Measurements from ENCODE around the gene CDH8.
"Not testable (repeated sequence)": the region's sequence is repeated elsewhere in the genome, so short reads cannot be mapped to it uniquely, and the experiment has no call there.

The CDH8 gene

DNA sequence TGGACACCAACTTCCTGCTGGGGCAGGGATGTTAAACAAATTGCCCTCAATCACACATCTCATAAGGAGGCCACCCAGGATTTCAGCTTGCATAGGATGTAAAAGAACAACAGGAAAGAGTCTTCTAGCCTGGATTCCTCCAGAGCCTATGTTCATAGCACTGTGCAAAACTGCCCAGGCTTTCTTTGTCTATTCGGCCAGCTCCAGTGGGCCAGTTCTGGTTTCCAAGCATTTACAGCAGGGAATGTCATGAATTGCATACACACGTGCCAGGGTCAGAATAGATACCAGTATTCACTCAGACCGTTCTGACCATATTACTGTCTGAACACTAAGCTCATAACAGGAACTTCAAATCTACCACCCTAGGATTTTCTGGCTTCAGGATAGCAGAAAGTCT is 273.2 kb downstream of the CDH8 start:
- no peak for DNase-seq

DNA sequence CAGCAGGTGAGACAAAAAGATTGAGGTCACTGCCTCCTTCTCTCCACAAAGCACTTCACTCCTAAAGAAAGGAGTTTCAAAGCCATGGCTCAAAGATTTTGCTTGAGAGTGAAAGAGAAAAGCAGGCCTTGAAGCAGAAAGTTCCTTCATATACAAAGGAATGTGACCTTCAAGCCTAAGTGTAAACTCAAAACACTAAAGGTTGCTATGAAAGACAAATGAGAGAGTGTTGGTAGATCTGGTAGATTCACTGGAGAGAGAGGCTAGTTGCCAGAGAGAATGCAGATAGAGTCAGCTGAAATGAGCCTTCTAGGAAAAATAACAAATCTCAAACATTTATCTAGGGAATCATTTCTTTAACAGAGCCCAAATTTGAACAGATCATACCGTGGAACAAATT is 305.2 kb downstream of the CDH8 start:
- DNase-seq = no peak

DNA sequence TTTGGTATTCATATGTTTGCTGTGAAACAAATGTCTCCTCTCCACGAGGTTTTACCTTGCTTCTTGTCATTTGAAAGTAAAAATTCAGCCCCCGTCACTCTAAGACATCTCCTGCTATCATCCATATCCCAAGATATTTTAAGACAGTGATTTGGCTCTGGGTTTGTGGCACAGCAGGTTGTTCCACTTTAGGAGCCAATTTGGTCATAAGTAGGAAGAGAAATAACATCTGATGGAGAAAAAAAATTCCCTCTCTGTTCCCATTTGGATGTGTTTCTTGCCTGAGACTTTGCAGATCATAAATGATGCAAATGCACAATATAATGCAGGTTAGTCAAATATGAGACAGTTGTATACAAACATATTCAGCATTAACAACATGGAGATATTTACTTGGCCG is 309.5 kb downstream of the CDH8 start:
- no peak for DNase-seq

DNA sequence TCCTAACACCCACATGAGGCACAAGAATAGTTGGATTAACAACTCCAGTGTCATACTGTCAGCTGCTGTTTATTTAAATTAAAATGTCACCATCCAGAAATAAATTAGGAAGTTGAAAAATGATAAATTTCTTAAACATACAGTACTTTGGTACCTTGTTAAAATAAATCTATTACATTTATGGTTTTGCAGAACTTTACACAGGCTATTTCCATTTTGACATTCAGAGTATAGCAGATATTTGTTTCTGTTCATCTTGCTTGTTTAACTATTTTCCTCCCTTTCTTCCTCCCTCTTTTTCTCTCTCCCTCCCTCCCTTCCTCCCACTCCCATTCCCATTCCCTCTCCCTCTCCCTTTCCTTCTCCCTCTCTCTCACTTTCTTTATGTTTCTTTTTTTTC is 310.1 kb downstream of the CDH8 start:
- no peak for DNase-seq

DNA sequence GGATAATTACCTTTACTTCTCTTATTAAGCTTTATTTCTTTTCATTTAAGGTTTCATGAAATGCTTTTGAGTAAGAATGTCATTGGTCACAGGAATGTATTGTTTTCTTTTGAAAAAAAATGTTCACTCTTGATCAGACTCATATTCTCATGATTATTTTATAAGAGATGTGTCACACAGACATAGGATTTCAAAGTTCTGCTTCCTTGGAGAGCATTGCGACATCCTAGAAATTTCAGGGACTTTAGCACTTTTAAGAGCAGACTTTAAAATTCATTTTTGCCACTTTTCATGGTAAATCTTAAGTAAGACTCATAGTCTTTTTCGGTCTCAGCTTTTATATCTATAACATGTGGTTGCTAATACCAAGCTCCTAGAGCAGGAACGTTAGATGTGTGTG is 314.7 kb downstream of the CDH8 start:
- no peak for DNase-seq

DNA sequence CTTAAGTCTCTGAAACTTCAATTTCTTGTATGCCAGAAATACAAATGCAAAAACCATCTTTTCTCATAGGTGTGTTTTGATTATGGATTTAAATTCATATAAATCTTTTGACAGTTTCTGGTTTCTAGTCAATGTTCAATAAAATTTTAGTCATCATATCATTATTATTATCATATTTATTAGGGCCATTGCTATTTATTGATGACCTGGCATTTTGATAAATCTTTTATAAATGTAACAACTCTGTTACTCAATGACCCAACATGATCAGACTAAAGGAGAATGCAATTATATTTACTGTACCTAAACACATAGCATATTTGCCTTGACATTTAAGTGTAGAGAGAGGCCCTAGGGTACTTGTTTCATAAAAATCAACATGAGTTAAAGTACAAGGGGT is 320.8 kb downstream of the CDH8 start:
- DNase-seq = no peak

DNA sequence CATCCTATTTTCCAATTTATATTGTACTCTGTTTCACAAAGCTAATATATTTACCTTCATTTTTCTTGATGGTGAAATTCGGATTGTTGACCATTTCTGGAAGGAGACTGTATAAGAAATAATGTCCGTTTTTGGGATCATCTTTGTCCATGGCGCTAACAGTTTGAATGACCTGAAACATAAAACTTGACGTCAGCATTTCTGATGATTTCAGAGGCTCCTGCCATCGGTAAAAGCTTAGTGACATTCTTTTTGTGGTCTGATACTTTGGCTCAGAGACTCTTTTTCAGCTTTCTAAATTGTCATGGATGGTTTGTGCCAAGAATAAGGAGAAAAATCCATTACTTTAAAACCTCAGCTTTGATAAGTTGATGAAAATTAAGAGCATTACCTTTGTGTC is 322.5 kb downstream of the CDH8 start:
- DNase-seq = no peak

DNA sequence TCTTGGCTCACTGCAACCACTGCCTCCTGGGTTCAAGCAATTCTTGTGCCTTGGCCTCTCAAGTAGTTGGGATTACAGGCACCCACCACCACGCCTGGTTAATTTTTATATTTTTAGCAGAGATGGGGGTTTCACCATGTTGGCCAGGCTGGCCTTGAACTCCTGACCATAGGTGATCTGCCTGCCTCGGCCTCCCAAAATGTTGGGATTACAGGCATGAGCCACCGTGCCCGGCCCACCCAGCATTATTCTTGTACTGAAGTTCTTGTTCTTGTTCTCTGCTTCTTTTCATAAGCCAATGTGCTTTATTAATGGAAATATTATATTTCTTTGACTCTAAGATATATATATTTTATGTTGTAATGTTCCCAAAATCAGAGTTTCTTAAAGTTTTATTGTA is 336.6 kb downstream of the CDH8 start:
- DNase-seq = not testable (repeated sequence)

DNA sequence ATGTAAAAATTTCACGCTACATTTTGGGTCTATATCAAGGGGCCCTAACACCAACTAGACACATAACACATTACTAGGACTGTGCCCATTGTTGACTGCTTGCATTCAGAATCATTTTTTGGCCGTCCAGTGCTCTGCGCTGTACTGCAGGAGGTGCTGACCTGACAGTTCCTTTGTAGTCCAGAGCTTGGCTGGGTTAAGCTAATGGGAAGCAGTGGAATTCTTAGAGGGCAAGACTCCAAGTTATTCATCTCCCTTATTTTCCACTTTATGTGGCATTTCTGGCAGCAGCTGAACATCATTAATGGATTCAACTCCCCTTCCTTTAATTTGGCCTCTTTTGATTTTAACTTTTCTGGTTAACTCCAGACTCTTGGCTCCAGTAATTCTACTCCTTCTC is 351.7 kb downstream of the CDH8 start:
- no peak for DNase-seq

DNA sequence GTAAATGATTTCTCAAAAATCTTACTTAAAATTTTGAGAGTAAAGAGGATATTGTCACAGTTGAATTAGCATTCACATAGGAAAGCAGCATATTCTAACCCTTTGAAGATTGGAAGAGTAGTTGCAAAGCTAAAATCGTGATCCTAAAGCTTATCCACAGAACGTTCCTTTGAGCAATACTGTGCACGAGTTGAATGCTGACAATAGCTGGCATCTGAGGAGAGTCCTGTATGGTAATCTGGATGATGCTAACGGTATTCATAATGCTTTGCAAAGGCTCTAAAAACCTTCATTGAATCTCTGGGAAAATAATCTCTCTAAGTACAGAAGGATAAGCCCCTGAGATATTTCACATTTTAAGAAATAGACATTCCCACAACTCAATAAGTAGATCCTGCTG is 354.6 kb downstream of the CDH8 start:
- DNase-seq = no peak

DNA sequence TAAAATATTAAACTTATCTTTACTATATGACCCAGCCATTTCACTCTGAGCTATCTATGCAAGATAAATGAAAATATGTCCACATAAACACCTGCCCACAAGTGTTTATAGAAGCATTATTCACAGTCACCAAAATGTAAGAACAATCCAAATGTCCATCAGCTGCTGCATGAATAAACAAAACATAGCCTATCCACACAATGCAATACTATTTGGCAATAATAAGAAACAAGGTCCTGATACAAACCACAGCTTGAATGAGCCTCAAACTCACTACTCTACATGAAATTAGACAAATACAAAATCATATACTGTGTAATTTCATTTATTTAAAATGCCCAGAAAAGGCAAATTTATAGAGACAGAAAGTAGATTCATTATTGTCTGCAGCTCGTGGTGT is 355.1 kb downstream of the CDH8 start:
- DNase-seq = no peak

DNA sequence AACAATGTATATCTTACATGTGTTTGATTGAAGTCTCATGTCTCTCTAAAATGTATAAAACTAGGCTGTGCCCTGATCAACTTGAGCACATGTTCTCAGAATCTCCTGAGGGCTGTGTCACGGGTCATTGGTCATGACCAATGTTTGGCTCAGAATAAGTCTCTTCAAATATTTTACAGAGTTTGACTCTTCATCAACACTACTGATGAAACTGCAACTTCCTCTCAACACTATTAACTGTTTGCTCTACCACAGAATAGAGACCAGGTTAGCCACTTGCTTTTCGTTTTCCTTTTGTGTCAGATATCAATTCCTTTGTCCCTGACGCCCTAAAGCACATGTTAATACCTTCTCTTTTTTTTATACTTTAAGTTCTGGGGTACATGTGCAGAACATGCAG is 358.1 kb downstream of the CDH8 start:
- no peak for DNase-seq

DNA sequence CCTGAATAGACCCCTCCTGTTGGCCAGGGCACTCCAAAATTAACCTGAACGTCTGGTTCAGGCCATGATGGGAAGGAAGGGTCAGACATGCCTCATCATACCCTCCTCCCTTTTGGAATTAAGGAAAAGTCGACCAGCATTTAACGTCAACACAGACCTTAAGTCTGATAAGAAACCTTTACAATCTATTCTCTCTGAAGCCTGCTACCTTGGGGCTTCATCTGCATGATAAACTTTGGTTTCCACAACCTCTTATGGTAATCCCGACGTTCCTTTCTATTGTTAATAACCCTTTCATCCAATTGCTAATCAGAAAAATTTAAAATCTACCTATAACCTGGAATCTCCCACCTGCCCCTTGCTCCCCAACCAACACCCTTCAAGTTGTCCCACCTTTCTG is 358.5 kb downstream of the CDH8 start:
- DNase-seq = no peak

DNA sequence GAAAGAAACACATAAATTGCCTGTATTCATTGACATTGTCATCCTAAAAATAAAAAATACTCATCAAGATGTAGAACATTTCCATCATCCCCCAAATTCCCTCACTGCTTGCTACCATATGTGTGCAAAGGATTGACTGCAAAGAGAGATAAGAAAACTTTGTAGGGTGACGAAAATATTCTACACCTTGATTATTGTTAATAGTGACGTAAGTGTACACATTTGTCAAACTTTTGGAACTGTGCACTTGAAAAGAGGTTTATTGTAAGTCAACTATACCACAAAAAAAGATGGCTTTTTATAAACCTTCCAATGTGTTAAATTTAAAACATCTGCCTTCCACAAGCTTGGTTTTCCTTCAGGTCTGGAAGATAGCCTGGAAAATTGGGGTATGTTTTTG is 359.5 kb downstream of the CDH8 start:
- no peak for DNase-seq

DNA sequence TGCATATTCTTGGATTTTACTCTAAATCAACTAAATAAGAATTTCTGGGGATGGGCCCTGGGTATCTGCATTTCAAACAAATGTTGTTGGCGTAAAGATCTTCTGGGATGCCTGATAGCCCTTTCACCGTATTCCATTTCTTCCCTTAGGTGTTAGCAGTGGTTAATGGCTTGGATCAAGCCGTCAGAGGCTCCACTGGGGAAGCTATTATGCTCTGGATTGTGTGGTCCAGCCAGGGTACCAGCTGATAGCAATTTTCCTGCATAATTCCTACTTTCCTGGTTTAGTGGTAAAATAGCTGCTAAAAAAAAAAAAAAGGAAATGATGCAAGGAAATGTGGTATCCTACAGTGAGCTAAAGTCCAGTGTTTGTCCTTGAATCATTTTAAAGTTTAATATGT is 365.1 kb downstream of the CDH8 start:
- DNase-seq = no peak

DNA sequence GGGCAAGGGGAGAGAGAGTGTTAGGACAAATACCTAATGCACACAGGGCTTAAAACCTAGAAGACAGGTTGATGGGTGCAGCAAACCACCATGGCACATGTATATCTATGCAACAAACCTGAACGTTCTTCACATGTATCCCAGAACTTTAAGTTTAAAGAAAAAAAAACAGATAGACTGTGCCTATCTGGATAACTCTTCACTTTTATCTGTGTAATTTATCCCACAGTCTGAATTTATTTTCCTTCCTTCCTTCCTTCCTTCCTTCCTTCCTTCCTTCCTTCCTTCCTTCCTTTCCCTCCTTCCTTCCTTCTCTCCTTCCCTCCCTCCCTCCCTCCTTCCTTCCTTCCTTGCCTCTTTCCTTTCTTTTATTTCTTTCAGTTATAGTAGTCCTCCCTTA is 370.7 kb downstream of the CDH8 start:
- DNase-seq = no peak

DNA sequence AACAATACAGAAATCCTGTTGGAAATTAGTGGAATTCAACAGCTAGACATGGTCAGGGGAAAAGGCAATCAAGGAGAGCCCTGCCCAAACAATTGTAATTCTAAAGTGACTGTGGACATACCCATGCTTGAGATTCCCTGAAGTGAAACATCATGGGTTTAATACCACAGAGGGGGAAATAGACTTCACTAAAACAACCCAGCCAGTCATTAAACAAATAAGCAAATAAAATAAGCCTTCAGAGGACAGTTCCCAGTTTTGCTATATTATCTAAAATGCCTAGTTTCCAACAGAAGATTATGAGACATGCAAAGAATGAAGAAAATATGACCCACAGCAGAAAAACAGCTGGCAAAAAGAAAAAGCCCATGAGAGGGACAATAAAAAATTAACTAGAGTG is 376.3 kb downstream of the CDH8 start:
- no peak for DNase-seq

DNA sequence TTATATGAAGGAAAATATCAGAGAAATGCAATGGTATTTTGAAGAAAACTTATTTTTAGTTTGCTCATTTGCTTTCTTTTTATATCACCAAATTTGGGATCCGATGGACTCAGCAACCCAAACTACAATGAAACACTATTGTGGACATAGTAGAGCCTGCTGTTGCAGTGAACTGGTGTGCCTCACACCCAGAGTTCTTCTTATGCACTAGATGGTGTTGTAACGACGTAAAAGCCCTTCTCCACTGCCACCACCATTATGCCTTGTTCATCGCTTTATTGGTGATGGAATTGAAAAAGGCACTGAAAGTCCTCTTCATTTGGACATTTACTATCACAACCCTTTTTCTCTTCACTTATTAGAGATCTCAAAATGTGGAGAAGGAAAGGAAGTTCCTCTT is 381.3 kb downstream of the CDH8 start:
- no peak for DNase-seq

DNA sequence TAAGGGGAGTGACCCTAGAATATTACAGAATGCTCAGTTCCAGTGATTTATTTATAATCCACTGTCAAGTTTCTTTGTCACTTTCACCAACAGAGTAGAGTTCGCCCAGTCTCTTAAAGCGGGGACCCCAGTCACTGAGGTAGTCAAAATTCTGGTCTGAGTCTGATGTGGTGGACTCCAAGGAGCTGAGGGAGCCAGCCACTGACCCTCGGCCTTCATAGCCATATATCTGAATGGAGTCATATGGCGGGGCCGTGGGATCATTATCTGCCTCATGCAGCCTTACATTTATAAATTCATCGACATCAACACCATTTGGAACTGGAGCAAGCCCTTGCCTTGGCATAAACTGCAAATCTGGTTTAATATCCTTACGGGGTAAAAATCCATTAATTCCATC is 382.7 kb downstream of the CDH8 start:
- no peak for DNase-seq

DNA sequence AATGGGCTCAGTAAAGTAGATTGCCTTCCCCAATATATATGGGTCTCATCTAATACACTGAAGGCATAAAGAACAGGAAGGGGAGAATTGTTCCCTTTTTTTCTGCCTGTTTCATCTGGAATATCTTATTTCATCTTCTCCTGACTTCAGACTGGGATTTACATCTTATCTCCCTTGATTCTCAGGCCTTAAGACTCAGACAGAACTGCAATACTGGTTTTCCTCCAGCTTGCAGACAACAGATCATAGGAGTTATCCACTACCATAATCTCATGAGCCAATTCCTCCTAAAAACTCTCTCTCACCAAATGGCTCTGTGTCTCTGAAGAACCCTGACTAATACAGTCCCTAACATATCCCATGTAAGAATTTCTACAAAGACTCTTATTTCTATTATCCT is 390.7 kb downstream of the CDH8 start:
- no peak for DNase-seq

DNA sequence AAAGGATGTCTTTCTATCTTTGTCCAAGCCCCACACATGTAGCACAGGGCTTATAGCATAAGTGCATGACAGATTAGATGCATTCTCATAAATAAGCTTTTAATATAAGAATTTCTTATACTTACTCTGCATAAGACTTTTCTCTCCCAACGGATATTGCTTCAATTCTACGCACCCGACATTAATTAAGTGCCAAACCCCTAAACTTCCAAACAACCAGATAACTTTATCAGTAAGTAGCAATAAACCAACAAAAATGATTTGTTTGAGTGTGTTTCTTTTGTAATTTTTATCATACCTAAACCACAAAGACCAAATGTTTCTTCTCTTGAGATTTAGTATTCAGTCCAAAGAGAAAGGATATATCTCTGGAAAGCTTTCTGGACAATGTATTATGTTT is 391.5 kb downstream of the CDH8 start:
- no peak for DNase-seq

DNA sequence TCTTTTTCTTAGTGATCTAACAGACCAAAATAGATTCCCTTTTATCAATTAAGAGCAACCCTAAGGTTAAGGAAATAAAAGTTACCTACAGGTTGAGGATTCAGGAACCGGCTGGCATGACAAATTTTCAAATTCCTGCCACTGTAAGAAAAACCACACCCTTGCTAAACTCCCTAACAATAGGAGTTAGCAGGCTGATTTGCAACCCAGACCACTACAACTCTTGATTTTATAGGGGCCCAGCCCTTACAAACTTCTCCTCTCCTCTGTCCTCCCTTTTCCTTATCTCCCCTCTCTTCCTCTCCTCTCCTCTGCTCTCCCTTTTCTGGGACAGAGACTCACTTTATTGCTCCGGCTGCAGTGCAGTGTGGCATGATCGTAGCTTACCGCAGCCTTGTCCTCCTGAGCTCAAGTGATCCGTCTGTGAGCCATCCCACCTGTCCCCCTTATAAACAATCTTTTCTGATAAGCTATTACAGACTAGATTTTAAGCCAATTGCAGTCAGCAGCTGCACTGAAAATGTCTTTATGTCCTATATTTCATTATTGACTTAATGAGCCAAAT is 418.9 kb downstream of the CDH8 start:
- DNase-seq = no peak

DNA sequence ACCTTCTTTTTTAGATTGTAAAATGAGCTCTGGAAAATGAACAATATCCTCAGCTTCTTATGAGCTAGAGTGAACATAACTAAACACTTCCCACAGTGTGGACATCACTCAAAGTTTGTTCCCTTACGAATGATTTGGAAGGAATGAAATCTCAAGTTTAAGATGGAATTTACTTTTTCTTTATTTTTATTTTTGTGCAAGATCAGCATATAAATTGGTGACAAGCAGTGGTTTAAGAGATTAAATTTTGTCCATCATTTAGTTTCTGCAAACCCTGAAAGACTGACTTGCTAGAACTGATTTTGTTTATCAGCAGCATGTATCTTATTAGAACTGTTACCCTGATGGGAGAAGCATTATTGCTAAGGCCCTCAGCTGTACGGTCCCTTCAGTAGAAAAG is 420.1 kb downstream of the CDH8 start:
- DNase-seq = no peak

DNA sequence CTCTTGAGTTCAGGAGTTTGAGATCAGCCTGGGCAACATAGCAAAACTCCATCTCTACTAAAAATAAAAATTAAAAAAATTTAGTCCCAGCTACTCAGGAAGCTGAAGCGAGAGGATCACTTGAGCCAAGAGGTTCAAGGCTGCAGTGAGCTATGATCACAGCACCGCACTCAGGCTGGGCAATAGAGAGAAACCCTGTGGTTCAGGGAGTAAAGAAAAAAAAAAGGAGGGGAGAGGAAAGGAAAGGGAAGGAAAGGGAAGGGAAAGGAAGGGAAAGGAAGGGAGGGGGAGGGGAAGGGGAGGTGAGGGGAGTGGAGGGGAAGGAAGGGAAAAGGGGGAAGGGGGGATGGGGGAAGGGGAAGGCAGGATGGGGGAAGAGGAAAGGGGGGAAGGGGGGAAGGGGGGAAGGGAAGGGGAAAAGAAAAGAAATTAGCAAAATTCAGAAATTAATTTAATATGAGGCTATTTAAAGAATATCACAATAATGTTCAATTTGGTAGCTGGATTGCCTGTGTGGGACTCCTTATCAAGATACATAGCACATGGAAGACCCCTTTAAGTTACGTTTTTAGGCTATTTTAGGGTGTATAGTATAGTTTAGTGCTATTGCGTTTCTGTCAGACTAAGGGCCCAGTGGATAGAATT is 424.3 kb downstream of the CDH8 start:
- DNase-seq = no peak

DNA sequence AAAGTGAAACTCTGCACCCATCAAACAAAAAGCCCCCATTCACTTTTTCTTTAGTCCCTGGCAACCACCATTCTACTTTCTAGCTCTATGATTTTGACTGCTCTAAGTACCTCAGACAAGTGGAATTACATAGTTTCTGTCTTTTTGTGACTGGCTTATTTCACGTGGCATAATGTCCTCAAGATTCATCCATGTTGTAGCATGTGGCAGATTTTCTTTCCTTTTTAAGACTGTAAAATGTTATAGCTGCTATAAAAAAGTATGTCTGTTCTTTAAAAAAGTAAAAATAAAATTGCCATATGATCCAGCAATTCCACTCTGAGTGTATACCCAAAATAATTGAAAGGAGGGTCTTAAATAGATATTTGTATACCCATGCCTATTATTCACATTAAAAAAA is 429.7 kb downstream of the CDH8 start:
- no peak for DNase-seq

Measured in NCI-H2171 (cell line).